ENCODE results near the gene HCFC1R1.
"Not testable (repeated sequence)": the region's sequence is repeated elsewhere in the genome, so short reads cannot be mapped to it uniquely, and the experiment has no call there.

The HCFC1R1 gene

GRCh38 chr16:3057181-3058138 is 33.7 kb upstream of the HCFC1R1 start:
- Histone ChIP-seq H3K9ac (ENCODE audit: low read depth, low read length, poor library complexity, severe bottlenecking) (peak overlapping the region; percentile 88), H3K9me2 (replicated peaks; ENCODE audit: low read depth, low read length) (no peaks in the 10 kb centered on the region), H3K79me2 (ENCODE audit: insufficient read depth, low read length) (peaks cover 18% of the 10 kb centered on the region; the same call in 1 of the 2 replicates), H3K4me1 (ENCODE audit: insufficient read depth, low read length, poor library complexity, severe bottlenecking) (peaks cover 10% of the 10 kb centered on the region), H3F3A (ENCODE audit: low read depth) (no peaks in the 10 kb centered on the region), H3K4me3 (ENCODE audit: low read length, poor library complexity, severe bottlenecking) (peak overlapping the region; percentile 82), H3K4me2 (ENCODE audit: low read depth, low read length, poor library complexity, severe bottlenecking) (peak overlapping the region; percentile 63), H4K20me1 (ENCODE audit: insufficient read depth, low read length, poor library complexity, severe bottlenecking) (peaks cover 8% of the 10 kb centered on the region), H2AFZ (ENCODE audit: low read length) (no peak overlapping the region), H3K27me3 (ENCODE audit: insufficient read depth, low read length, poor library complexity, severe bottlenecking) (no peaks in the 10 kb centered on the region), H3K9me3 (ENCODE audit: insufficient read depth, low read depth, low read length) (no peaks in the 10 kb centered on the region), H3K36me3 (ENCODE audit: insufficient read depth, low read length) (no peaks in the 10 kb centered on the region)
- no peak for TF ChIP-seq CTCF (conservative IDR thresholded peaks at IDR 0.05; ENCODE audit: low read length)
- no peak for TF ChIP-seq EZH2phosphoT487 (IDR thresholded peaks at IDR 0.05; ENCODE audit: borderline replicate concordance)

GRCh38 chr16:3056336-3057180 is 32.8 kb upstream of the HCFC1R1 start:
- Histone ChIP-seq H3K9ac (ENCODE audit: low read depth, low read length, poor library complexity, severe bottlenecking) (no peak overlapping the region), H3K4me3 (ENCODE audit: low read length, poor library complexity, severe bottlenecking) (no peak overlapping the region), H4K20me1 (ENCODE audit: insufficient read depth, low read length, poor library complexity, severe bottlenecking) (peaks cover 8% of the 10 kb centered on the region), H3K9me3 (ENCODE audit: insufficient read depth, low read depth, low read length) (no peaks in the 10 kb centered on the region), H2AFZ (ENCODE audit: low read length) (no peak overlapping the region), H3K4me1 (ENCODE audit: insufficient read depth, low read length, poor library complexity, severe bottlenecking) (peaks cover 10% of the 10 kb centered on the region), H3K4me2 (ENCODE audit: low read depth, low read length, poor library complexity, severe bottlenecking) (peak overlapping the region; percentile 63), H3F3A (ENCODE audit: low read depth) (no peaks in the 10 kb centered on the region), H3K36me3 (ENCODE audit: insufficient read depth, low read length) (no peaks in the 10 kb centered on the region), H3K79me2 (ENCODE audit: insufficient read depth, low read length) (peaks cover 18% of the 10 kb centered on the region; the same call in 1 of the 2 replicates), H3K9me2 (replicated peaks; ENCODE audit: low read depth, low read length) (no peaks in the 10 kb centered on the region), H3K27me3 (ENCODE audit: insufficient read depth, low read length, poor library complexity, severe bottlenecking) (no peaks in the 10 kb centered on the region)
- TF ChIP-seq EZH2phosphoT487 (IDR thresholded peaks at IDR 0.05; ENCODE audit: borderline replicate concordance) = no peak
- no peak for TF ChIP-seq CTCF (conservative IDR thresholded peaks at IDR 0.05; ENCODE audit: low read length)

- H3K9me2 ChIP-seq (replicated peaks; ENCODE audit: low read depth, low read length); H3K9me3 ChIP-seq (ENCODE audit: insufficient read depth, low read depth, low read length); H3K36me3 ChIP-seq (ENCODE audit: insufficient read depth, low read length); H4K20me1 ChIP-seq (ENCODE audit: insufficient read depth, low read length, poor library complexity, severe bottlenecking); H3K4me2 ChIP-seq (ENCODE audit: low read depth, low read length, poor library complexity, severe bottlenecking); H3K9ac ChIP-seq (ENCODE audit: low read depth, low read length, poor library complexity, severe bottlenecking); H3F3A ChIP-seq (ENCODE audit: low read depth); H3K27me3 ChIP-seq (ENCODE audit: insufficient read depth, low read length, poor library complexity, severe bottlenecking); H3K4me3 ChIP-seq (ENCODE audit: low read length, poor library complexity, severe bottlenecking); H2AFZ ChIP-seq (ENCODE audit: low read length): not testable (repeated sequence)
- peaks cover 10% of the 10 kb centered on the region for H3K4me1 ChIP-seq (ENCODE audit: insufficient read depth, low read length, poor library complexity, severe bottlenecking)
- H3K79me2 ChIP-seq (ENCODE audit: insufficient read depth, low read length) = peaks cover 18% of the 10 kb centered on the region; the same call in 1 of the 2 replicates
These were observed 32.0 kb upstream of the HCFC1R1 start for GRCh38 chr16:3055734-3056115.

Measured in Loucy (cell line).